RCC 7860 (cell line): ENCODE results near the gene OR1E2.
"Not testable (repeated sequence)": the region's sequence is repeated elsewhere in the genome, so short reads cannot be mapped to it uniquely, and the experiment has no call there.

Source experiments
- DNase-seq: peaks from one replicate; pipeline ENCODE4 v3.0.0-alpha.2; 2015; ENCODE audit warnings: low spot score
- FAIRE-seq: peaks from 2 replicates; lab custom pipeline; 2012; peaks lifted over from hg19 to GRCh38; lab: Jason Lieb, UNC

The OR1E2 gene, protein sequence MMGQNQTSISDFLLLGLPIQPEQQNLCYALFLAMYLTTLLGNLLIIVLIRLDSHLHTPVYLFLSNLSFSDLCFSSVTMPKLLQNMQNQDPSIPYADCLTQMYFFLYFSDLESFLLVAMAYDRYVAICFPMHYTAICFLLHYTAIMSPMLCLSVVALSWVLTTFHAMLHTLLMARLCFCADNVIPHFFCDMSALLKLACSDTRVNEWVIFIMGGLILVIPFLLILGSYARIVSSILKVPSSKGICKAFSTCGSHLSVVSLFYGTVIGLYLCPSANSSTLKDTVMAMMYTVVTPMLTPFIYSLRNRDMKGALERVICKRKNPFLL

DNA sequence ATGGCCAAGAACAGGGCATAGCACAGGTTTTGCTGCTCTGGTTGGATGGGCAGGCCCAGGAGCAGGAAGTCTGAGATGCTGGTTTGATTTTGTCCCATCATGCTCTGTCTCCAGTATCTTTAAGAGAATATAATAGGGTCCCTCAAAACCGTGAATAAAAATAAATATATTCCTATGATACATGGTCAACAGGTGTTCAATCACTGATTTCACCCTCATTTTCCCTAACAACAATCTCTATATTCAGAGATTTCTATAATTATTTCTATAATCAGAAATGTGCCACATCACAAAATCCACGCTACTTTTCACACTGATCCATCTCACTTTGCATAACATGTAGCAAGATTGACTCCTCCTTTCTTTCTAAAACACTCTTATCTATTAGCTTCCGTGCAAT lies at the start of gene OR1E2:
Gene OR1E2, minus strand, starts transcription at position 101 of the 400 bp plus-strand sequence. Its CDS starts 0 bp downstream, at position 101.
- no peak for FAIRE-seq

DNA sequence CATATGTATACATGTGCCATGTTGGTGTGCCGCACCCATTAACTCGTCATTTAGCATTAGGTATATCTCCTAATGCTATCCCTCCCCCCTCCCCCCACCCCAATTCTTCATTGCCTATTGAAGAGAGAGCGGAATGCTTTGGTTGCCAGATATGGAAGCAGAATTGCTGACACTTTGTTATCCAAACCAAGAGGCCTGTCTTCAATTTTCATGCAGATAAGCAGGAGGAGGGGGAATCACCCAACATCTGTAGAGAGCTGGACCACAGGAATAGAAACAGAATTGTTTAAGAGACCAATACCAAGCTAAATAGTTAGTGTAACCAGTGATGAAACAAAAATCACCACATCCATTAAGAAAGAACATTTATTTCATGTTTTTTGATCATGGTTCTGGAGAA lies 49.2 kb upstream of the OR1E2 start:
- FAIRE-seq = no peak
- no peak for DNase-seq

More for the DNA sequence above, at the start of gene OR1E2:
- DNase-seq = no peak

DNA sequence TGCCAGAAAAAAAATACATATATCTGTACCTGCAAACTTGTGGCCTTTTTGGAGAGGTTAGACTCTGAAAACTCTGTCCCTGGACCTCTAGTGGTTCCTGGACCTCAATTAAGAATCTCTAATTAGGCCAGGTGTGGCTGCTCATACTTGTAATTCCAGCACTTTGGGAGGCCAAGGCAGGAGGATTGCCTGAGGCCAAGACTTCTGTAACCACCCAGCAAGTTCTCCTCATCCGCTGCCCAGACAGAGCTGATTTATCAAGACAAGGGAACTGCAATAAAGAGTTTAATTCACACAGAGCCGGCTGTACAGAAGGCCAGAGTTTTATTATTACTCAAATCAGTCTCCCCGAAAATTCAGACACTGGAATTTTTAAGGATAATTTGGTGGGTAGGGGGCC lies 46.3 kb upstream of the OR1E2 start:
- DNase-seq (no peak), FAIRE-seq (no peak)

DNA sequence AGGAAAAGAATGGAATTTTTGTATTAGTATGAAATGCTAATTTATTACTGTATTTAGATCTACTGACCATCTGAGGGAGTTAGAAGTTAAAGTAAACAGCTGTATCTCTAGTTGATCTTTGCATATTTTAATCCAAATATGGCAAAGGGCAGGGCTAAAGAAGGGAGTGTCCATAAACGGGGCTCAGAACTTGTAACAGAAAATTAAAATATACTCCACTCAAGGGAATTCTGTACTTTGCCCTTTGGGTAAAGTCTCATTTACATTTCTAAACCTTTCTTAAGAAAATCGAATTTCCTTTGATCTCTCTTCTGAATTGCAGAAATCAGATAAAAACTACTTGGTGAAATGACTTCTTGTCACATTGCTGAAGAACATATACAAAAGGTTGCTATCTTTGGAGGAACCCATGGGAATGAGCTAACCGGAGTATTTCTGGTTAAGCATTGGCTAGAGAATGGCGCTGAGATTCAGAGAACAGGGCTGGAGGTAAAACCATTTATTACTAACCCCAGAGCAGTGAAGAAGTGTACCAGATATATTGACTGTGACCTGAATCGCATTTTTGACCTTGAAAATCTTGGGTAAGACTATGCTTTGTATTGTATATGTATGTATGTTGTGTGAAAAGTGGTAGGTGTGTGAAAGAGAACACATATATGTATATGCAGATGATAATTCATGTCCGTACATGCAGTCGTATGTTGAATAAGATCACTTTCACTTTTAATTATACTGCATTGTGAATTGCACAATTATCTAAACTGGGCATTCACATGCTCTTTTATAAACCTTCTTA lies 42.4 kb upstream of the OR1E2 start, which contains the start of gene ASPA:
Gene ASPA, plus strand, starts transcription at position 186 of the 799 bp plus-strand sequence. Its CDS starts 163 bp downstream, at position 349.
- FAIRE-seq (no peak), DNase-seq (no peak)

DNA sequence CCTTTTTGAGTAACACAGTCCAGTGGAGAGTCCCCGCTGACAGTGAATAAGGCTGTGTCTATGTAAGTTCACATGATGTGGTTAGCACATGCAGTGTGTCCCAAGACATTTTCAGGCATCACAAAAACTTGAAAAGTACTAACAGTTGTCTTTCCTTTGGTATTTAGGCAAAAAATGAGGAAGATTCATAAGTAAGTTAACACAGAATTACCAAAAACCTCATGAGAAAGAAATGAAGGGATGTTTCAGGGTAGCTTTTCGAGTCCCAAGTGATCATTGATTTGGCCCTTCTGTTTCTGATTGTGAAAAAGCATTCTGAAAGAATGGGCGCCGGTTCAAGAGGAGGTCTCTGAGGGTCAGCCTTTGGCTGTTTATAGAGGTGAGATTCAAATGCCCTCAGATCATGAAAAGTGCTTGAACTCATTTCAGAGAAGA lies 41.6 kb upstream of the OR1E2 start:
- DNase-seq (no peak), FAIRE-seq (no peak)

DNA sequence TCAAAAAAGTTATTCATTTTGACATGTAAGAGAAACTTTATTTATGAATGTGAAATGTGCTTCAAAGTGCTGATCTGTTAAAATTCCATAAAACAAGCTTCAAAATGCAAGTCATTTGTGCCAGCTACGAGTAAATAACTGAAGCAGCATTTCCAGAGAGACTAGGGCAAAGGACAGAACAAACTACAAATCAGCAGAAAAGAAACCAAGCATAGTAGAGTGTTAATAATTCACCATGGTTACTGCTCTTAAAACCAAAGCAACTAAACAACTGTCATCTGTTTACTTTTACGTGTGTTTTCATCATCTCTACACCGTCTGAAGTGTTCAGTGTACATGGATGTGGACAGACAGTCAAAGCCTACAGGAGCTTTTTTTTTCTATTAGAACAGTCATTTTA lies 40.6 kb upstream of the OR1E2 start:
- FAIRE-seq (no peak), DNase-seq (no peak)

DNA sequence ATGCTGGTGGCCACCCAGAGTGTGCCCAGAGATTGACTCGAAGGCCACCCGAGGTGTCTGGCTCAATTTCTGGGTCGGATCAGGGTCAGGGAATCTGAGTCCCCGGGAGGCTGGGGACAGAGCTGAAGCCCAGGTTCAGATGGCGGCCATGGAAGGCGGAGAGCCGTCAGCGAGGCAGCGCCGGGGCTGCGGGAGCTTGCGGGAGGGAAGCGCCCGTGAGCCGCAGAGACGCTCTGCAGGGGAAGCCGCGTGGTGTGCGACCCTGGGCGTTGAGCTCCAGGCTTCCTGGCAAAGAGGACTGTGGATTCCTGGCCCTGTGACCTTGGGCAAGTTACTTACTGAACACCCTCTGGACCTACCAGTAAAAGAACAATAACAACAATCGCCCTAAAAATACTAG lies 38.5 kb upstream of the OR1E2 start:
- FAIRE-seq (no peak), DNase-seq (no peak)

DNA sequence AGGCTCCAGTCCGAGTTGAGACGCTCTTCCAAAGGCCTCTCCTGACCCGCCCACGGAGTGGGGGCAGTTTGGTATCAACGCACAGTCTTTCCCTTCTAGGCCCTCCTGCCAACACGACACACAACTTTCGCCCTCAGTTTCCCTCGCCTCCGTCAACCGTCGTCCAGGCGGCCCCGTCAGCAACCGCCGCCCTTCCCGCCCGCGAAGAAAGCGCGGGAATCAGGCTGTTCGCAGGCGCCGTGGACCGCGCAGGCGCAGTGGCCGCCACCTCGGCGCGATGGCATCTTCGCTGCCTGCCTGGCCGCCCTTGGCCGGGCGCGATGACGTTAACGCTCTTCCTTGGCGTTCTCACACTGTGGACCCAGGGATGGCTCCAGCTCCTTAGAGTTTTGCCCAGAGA lies 38.0 kb upstream of the OR1E2 start, which contains the start of gene SPATA22:
Gene SPATA22, minus strand, starts transcription at position 221 of the 400 bp plus-strand sequence. CDS start 2,494 bp downstream, outside the sequence.
- FAIRE-seq (no peak), DNase-seq (no peak)

DNA sequence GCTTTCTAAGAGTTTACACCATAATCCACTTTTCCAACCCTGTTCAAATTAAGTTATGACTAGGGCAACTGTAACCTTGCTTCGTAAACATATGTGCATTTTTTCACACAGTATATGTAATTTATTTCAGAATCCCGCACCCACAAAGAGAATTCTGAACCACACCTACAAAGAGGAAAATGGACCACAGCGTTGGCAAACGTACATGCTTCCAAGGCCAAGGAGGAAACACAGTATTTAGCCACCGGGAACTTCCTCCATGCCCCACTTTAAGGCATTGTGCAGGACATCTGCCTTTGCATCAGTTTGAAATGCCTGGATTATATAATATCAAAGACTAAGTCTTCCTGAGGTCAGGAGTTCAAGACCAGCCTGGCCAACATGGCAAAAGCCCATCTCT lies 35.9 kb upstream of the OR1E2 start:
- FAIRE-seq = no peak

DNA sequence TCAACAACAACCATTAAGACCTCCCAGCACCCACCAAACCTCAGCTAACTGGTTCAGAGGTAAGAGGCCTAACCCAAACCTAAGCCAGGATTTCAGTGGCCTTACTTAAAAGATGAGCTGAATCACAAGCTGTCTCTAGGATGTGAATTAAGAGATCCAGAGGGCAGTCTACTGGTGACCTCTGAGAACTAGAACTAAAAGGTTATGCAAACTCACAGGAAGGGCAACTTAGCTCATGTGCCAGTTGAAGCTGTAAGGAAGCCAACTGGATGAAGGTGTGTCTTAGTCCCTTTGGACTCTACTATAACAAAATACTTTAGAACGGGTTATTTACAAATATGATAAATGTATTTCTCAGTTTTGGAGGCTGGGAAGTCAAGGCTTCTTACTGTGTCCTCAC lies 32.7 kb upstream of the OR1E2 start:
- not testable (repeated sequence) for FAIRE-seq, DNase-seq

More for the DNA sequence above, 35.9 kb upstream of the OR1E2 start:
- DNase-seq = no peak

DNA sequence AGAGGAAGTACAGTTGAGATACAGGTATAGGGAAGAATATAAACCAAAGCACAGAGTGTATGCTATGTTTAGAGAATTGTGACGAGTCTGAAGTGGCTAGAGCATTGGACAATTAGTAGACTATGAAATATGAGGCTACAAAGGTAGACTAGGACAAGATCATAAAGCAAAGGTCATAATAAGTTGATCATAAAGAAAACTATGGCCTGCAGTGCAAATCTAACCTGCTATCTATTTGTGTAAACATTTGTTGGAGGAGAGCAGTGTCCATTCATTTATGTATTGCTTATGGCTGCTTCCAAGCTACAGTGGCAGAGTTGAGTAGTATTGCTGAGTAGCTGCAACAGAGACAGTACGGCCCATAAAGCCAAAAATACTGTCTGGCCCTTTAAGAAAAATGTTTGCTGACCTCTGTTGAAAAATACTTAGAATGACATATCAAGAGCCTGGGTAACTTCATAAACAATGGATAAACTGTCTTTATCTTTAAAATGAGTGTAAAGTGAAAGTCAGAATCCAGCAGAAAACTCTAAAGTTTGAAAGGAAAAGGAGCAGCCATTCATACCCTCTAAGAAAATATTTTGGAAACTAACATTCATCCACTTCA lies 14.5 kb upstream of the OR1E2 start:
- FAIRE-seq (no peak), DNase-seq (no peak)

DNA sequence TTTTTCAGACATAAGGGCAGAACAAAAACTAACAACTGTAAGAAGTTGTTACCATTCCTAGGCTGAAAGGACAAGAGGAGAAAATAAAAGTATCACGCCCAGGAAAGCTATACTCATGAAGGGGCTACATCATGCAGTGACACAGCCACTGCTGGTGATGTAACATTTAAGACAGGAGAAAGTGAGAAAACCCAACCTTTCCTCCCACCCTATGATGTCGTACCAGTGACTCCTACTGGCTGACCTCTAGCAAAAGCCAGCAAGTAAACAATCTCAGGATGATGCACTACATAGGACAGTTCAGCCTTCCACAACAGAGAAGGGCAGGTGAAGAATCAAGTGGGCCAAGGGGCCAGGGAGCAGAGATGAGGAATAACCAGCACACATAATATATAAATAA lies 14.0 kb upstream of the OR1E2 start:
- no peak for FAIRE-seq

DNA sequence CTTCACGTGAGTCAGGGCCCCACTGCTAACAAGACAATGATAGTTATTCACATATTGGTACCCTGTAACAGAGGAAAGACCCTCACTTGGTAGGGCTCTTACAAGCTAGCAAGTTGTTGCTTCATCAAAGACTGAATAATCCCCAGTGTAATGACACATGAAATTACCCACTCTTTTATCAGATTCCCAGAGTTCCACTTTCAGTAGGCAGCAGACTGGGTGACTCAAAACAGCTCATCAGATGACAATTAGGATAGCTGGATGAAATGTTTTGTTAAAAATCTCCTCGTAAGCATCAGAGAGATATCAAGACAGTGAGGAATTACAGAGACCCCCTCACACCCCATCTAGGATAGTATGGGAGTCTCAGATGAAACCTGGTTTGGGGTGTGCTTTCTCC lies 6.8 kb upstream of the OR1E2 start:
- DNase-seq = no peak
- FAIRE-seq = no peak

More for the DNA sequence above, 14.0 kb upstream of the OR1E2 start:
- DNase-seq = no peak

DNA sequence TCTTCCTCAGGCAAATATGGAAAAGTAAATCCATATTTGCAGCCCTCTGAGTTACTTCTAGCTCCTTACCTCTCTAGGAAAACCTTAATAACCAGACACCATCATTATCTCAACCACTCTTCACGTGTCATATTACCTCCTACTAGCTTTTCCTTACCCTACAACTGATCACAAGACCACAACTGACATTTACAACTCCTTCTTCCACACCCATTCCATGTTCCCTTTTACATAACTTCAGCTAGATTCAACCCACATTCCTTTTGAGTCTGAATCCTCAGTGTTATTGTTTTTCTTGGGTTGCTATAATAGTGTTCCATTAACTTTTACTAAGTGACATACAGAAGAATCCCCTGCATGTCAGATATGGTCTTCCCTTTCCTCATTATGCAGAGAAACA lies 4.7 kb upstream of the OR1E2 start:
- FAIRE-seq = no peak

DNA sequence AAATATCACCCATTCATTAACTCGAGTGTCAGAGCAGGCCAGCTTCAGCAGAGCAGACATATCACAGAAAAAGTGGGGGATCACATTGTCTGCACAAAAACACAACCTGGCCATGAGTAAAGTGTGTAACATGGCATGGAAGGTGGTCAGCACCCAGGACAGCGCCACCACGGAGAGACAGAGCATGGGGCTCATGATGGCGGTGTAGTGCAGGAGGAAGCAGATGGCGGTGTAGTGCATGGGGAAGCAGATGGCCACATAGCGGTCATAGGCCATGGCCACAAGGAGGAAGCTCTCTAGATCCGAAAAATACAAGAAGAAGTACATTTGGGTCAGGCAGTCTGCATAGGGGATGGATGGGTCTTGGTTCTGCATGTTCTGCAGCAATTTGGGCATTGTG lies 426 bp downstream of the OR1E2 start:
- not testable (repeated sequence) for FAIRE-seq, DNase-seq

More for the DNA sequence above, 4.7 kb upstream of the OR1E2 start:
- DNase-seq = no peak

DNA sequence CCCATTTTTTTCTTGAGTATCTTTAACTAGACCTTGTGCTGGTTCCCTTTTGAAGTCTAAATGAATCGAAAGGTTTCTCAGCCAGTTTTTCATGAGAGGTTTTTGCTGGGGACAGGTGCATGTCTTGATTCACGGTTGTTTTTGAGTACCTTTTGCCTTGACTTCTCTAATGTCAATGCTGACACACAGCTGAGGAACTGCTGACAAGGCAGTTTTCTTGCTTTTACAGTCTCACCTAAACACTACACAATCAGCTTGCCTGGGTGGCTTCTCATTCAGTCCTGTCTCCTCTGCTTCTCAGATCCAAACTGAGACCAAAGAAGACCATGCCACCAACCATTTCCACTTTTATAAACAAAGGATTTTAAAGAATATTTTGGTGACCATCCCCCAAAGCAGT lies 15.4 kb downstream of the OR1E2 start:
- no peak for FAIRE-seq
- no peak for DNase-seq

DNA sequence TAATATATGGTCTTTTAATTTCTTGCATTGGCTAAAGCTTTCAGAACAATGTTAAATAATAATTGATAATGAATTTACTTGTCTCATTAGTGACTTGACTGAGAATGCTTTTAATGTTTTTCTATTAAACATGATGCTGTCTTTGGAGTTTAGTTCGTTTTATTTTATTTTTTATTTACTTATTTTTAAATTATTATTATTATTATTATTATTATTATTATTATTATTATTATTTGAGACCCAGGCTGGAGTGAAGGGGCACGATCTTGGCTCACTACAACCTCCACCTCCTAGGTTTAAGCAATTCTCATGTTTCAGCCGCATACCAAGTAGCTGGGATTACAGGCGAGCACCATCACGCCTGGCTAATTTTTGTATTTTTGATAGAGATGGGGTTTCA lies 18.0 kb downstream of the OR1E2 start:
- no peak for FAIRE-seq

DNA sequence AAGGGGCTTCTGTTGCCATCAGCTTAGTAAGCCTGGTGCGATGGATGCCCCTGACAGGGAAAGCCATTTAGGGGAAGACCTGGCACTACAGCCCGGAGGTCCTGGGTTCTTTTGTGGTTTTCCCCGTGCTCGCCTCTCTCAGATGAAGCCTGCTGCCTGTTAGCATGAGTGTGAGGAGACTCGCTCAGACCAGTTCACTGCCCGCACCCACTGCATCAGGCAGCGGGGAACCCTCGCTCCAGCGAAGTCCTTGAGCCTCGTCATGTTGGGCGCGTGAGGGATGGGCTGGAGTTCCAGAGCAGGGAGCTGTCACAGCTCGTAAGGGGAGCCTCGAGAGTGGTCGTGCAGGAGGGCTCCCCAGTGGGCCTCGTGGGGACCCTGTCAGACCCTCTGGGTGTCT lies 21.4 kb downstream of the OR1E2 start:
- DNase-seq, FAIRE-seq: not testable (repeated sequence)

More for the DNA sequence above, 18.0 kb downstream of the OR1E2 start:
- DNase-seq = no peak

DNA sequence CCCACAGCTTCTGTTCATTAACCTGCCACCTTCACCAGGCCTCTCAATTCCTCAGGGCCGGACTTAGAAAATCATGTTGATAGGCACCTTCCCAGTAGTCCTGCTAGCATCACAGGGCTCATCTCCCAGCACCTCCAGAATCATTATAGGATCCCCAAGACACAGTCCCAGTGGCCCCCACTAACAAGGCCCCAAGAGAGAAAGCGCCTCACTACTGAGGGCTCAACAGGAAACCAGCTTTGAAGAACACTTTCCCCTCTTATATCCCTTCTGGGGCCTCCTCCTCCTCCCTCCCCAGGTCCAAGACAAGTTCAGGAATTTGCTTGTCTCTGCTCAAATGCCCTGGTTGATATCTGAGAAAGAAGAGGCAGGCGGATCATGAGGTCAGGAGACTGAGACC lies 22.6 kb downstream of the OR1E2 start, which contains the start of gene OR3A3:
Gene OR3A3, plus strand, starts transcription at position 301 of the 400 bp plus-strand sequence.
- no peak for FAIRE-seq
- no peak for DNase-seq

DNA sequence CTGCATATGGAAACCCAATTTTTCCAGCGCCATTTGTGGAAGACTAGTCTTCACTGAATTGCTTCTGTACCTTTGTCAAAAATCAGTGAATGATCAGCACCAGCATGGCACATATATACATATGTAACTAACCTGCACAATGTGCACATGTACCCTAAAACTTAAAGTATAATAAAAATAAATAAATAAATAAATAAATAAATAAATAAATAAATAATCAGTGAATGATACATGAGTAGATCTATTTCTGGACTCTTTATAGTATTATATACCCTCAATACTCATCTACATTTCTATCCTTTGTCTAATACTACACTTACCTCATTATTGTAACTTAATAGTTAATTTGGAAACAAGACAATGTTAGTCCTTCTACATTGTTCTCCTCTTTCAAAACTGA lies 29.8 kb downstream of the OR1E2 start:
- DNase-seq, FAIRE-seq: not testable (repeated sequence)

DNA sequence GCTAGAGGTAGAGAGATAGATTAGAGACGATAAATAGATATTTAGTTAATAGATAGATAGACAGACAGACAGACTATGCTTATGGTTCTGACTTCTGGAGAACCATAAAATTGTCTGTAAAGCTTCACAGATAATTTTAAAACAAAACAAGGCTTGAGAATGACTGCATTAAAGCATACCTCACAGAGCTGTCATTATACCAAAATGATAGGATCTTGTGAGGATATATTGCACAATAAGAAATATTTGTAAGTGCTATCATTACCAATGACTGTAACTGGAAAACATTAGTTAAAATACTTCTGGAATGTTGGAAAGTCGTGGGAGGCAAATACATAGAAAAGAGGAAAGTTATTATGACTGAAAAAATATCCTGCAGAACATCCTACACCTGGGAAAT lies 31.9 kb downstream of the OR1E2 start:
- no peak for DNase-seq
- no peak for FAIRE-seq
